G401 (cell line): Measurements from ENCODE around the gene SYNPO. TPM values are rescaled to one million over a fixed set of nuclear protein-coding genes. Genes with fewer than 3 reads are reported as not detected.
A peak's percentile ranks its signal among the peaks of the same experiment; 100 is the strongest.

Source experiments
- DNase-seq: peaks from one replicate; pipeline ENCODE4 v3.0.0-alpha.2; 2015; ENCODE audit warnings: low spot score
- in situ Hi-C: cut with HindIII; loops from 2 replicates; pipeline ENCODE4 v1.10.0; 2016; ENCODE audit warnings: low sequenced_read_pairs, mixed read lengths
- total RNA-seq: library from RNA; depleted of rRNA; stranded (reverse); fragments of >200 nt; shearing (Covaris generic); gene quantifications from 2 replicates; pipeline ENCODE4 v1.2.3, GENCODE V29; 2014

The SYNPO gene
- total RNA-seq, 1 experiment from 2014 or later = 3.6 TPM

DNA sequence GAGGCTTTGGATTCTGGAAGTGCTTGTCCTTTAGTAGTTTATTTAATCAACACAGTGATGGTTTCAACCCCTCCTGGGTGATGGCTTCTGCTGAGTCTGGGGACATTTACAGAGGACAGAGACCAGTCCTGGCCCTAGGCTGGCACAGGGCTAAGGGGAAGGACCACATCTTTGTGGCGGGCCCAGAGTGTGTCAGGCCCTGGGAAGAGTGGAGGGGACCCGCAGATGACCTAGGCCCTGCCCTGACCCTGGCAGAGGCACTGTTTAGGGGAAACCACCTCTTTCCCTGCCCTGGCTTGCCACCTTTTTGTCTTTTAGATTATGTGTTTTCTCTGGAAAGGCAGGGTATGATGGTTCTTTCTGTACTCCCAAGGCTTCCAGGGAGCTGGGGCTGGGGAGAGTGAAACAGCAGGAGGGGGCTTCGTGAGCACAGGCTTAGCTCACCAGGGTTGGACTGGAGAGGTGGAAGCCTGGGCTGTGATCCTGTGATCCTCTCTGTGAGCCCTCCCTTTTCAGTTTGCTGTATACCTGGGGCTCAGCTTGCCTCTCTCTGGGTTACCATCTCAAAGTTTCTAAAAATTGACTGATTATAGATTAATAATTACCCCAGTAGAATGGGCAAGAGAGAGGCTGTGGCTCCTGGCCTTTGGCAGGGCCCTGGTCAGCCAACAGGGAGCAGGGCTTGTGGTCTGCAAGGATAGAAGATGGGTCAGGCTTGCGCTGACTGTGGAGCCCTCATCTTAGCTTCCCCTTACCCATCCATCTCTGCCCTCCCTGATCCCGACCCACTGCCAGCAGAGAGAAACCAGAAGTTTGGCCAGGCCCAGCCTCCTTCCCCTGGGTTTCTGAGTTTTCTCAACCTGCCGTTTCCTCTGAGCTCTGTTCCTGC is 1.7 kb upstream of the SYNPO start:
- no peak for DNase-seq
- in situ Hi-C loops = no loop called here

DNA sequence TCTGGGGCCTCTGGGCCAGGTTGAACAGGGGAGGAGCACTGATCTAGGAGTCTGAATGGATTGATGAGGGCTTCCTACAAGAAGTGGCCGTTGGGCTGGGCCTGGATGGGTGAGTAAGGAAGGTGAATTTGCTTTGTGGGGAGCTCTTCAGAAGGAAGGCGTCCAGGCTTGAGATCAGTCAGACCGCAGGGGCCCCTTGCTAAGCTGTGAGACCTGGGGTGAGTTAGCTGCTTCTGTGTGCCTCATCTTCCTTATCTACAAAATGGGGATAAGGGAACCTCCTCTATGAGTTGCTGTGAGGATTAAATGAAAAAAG is 1.1 kb upstream of the SYNPO start:
- in situ Hi-C loops = no loop called here
- no peak for DNase-seq

DNA sequence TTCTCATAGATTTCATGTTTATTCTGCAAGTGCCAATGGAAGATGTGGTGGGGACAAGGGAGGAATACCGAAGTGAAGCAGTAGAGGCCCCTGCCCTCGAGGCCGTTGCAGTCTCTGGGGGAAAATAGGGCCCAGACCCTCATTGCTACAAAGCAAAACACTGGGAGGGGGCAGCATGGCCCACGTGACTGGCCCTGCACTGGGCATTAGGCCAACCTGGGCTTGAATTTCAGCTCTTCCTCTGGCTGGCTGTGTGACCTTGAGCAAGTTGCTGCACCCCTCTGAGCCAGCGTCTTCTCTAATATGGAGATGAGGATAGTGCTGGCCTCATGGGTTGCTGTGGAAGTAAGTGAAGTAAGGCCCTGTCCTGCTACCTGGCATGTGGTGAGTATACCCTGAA is 709 bp upstream of the SYNPO start:
- in situ Hi-C loops = no loop called here
- no peak for DNase-seq

DNA sequence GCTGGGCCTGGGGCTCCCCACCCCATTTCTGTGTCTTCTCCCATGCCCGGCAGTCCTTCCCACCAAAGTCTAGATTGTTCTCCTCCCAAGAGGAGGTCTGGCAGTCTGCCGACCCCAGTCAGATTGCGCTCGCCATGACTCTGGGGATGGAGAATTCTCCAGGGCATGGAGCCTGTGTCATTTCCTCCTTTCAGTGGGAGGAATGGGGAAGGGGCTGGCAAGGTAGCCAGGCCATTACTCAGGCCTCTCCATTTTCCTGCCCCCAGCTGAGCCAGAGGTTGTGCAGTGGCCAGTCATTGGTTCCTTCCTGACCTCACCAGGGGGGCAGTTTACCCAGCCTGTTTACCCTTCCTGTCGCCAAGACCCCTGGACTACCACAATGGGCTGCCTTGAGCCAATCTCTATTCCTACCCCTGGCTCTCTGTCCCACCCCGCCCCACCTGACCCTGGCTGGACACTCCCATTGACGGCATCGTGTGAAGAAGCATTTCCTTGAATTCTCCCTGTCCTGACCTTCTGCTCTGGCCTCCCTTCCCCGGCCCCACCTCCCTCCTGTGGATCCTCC is 628 bp downstream of the SYNPO start:
- in situ Hi-C loops = no loop called here
- no peak for DNase-seq

DNA sequence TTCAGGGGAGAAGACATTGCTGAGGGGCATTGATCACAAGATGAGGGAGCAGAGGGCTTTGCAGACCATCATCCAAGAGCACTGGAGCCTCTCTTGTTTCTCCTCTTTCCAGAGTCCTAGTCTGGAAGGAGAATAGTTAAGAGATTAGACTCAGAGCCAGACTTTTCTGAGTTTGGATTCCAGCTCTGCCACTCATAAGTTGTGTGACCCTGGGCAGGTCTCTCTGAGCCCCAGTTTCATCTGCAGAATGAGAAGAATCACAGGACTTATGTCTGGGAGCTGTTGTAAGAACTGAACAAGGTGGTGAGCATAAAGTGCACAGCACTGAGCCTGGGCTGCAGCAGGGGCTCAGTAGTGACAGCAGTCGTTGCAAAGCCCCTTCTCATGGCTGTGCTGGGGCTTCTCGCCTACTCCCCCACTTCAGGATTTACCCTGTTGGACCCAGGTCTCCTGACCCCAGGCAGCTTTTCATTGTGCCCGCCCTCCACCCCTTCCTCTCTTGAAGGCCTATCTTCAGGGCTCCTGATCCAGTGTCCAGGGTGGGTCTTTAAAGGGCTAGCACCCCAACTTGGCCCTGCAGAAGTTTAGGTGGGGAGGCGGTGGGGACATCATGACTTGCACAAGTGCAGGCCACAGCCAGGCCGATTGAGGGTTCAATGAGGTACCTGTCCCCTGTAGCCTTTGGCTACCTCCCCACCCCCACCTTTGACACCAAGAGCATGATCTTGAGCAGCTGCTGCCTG is 1.5 kb downstream of the SYNPO start:
- in situ Hi-C loops = no loop called here
- DNase-seq = no peak

DNA sequence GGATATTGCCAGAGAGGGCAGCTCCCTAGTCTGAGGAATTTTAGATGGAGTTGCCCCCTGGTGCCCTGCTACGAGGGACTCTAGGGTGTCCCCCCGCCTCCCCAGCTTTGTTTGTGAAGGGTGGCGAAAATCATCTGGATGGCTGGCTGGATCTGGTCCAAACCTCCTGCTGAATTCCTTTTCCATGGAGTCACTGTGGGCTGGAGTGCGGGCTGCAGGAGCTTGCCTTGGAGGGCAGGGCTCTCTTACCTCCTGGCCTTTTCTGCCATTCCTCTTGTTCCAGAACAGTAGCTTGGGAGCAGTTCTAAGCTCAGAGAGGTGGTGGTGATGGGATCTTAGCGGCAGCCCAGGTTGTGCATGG is 2.1 kb downstream of the SYNPO start:
- in situ Hi-C loops = no loop called here
- no peak for DNase-seq

DNA sequence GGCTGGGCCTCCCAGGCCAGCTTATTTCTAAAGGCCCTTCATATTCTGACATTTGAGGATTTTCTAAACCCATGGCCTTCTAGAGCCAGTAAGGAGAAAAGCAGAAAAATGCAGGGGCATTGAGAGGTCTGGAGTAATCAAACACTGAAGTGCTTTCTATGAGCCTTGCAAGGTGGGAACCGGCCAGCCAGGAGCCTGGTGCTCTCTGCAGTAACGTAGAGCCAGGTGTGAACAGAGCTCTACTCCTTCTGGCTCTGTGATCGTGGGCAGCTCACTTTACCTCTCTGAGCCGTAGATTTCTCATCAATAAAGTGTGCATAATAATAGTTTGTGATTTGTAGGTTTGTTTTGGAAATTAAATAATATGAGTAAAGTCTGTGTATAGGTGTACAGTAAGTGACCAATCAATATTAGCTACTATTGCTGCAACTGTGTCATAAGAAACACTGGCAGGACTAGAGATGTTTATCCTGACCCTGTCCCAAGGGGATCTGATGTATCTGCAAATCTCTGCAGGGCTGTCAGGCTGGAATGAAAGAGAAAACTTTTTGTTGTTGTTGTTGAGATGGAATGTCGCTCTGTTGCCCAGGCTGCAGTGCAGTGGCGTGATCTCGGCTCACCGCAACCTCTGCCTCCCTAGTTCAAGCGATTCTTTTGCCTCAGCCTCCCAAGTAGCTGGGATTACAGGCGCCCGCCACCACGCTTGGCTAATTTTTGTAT is 2.7 kb downstream of the SYNPO start:
- no peak for DNase-seq
- in situ Hi-C loops = no loop called here

DNA sequence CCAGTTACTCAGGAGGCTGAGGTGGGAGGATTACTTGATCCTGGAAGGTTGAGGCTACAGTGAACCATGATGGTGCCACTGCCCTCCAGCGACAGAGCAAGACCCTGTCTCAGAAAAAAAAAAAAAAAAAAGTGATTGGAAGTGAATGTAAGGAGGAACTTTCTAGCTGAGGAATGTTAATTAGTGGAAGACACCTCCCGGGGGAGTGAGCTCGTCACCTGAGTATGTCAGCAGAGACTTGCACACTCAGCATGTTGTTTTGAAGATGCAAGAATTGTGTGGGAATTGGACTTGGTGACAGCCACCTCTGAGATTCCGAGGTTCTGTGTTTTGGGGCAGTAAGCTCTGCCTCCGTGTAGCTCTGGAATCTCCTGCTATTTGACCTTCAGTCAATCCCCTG is 3.6 kb downstream of the SYNPO start:
- in situ Hi-C loops = no loop called here
- DNase-seq = no peak

DNA sequence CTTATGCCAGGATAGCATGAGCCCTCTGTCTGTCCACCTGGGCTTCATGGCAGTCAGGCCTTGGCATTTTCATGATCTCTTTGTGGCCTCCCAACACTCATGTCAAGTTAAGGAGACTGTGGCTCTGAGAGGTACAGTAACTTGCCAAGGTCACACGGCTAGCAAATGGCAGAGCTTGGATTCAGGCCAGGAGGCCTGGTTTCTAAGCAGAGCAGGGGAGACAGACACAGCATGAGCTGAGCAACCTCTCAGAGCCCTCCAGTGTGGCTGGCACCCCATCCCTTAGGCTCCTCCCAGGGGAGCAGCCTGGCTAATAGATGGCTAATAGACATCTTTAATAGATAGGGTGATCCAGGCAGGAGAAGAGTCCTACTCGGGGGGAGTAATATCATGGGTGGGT is 4.1 kb downstream of the SYNPO start:
- in situ Hi-C loops = no loop called here
- DNase-seq = no peak

DNA sequence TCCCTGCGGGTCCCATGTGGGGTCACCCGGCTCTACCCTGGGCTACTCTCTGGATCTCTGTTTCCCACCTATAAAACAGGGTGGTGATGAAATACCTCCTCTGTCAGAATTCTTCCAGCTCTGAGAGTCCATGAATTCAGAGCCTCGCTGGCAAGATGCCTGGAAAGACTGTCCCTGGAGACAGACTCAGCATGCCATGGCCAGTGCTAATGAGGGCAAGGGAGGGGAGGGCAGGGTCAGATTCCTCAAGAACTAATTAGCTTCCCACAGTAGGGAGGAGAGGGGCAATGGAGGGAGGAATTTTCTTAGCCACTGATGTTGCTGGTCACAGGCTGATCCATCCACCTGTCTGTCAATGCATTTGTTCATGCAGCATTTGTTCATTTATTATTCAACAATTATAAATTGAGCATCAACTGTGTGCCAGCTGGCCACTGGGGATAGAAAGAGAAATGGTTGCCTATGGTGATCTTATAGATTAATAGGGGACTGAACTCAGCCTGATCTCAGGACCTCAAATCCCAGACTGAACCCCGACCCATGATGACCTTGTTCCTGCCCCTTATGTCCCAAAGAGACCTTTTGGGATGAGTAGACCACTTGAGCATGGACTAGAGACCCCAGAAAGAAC is 4.7 kb downstream of the SYNPO start:
- DNase-seq = no peak
- in situ Hi-C loops = no loop called here

DNA sequence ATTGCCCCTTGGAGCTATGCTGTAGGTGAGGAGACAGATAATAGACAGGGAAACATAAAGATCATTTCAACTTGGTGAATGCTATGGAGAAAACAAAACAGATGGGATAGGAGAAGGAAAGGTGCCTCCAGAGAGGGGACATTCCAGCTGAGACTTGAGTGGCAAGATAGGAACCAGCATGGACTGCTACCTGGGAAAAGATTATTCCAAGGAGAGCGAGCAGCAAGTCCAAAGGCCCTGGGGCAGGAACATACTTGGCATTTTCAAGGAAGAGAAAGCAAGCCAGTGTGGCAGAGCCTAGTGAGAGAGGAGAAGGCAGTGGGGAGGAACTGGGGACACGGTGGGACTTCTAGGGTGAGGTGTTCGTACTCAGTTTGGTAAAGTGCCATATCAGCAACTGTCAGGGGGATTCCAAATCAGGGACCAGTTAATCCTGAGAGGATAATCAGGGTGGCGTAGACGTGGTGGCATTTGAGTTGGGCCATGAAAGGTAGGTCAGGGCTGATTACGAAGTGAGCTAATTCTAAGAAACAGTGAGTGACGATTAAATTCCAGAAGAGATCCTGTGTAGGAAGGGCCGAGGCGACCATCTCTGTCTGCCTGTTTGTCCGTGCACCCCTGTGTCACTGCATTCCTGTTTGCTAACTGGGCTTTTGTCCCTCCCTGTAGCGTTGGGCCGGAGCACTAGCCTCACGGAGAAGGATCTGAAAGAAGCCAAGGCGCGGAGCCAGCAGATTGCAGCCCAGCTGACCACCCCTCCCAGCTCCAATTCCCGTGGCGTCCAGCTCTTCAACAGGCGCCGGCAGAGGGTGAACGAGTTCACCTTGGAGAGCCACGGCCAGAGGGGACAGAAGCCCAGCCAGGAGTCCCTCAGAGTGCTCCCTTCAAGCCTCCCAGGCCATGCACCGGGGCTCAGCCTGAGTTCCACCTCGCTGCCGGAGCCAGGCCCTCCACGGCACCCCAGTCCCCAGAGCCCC is 7.1 kb downstream of the SYNPO start:
- in situ Hi-C loops = no loop called here

DNA sequence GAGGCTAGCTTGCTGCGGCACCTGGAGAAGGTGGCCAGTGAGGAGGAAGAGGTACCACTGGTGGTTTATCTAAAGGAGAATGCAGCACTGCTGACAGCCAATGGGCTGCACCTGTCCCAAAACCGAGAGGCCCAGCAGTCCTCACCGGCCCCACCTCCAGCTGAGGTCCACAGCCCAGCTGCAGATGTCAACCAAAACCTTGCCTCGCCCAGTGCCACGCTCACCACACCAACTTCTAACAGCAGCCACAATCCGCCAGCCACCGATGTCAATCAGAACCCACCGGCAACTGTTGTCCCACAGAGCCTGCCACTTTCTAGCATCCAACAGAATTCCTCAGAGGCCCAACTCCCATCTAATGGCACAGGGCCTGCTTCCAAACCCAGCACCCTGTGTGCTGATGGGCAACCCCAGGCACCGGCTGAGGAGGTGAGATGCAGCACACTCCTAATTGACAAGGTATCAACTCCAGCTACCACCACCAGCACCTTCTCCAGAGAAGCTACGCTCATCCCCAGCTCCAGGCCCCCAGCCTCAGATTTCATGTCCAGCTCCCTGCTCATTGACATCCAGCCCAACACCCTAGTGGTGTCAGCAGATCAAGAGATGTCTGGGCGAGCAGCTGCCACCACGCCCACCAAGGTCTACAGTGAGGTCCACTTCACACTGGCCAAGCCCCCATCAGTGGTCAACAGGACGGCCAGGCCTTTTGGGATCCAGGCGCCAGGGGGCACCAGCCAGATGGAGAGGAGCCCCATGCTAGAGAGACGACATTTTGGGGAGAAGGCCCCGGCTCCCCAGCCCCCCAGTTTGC is 8.0 kb downstream of the SYNPO start:
- DNase-seq = no peak
- in situ Hi-C loops = no loop called here

More for the DNA sequence above, 7.1 kb downstream of the SYNPO start:
- peak; percentile 58 for DNase-seq

DNA sequence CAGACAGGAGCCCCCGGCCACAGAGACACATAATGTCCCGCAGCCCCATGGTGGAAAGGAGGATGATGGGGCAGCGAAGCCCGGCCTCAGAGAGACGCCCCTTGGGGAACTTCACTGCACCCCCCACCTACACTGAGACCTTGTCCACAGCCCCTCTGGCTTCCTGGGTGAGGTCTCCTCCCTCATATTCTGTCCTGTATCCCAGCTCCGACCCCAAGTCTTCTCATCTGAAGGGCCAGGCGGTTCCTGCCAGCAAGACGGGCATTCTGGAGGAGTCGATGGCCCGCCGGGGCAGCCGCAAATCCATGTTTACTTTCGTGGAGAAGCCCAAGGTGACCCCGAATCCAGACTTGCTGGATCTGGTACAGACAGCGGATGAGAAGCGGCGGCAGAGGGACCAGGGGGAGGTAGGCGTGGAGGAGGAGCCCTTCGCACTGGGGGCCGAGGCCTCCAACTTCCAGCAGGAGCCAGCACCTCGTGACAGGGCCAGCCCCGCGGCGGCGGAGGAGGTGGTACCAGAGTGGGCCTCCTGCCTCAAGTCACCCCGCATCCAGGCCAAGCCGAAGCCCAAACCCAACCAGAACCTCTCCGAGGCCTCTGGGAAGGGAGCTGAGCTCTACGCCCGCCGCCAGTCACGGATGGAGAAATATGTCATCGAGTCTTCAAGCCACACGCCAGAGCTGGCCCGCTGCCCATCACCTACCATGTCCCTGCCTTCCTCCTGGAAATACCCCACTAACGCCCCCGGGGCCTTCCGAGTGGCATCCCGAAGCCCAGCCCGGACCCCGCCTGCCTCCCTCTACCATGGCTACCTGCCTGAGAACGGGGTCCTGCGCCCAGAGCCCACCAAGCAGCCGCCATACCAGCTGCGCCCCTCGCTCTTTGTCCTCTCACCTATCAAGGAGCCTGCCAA is 8.9 kb downstream of the SYNPO start:
- in situ Hi-C loops = no loop called here
- no peak for DNase-seq

DNA sequence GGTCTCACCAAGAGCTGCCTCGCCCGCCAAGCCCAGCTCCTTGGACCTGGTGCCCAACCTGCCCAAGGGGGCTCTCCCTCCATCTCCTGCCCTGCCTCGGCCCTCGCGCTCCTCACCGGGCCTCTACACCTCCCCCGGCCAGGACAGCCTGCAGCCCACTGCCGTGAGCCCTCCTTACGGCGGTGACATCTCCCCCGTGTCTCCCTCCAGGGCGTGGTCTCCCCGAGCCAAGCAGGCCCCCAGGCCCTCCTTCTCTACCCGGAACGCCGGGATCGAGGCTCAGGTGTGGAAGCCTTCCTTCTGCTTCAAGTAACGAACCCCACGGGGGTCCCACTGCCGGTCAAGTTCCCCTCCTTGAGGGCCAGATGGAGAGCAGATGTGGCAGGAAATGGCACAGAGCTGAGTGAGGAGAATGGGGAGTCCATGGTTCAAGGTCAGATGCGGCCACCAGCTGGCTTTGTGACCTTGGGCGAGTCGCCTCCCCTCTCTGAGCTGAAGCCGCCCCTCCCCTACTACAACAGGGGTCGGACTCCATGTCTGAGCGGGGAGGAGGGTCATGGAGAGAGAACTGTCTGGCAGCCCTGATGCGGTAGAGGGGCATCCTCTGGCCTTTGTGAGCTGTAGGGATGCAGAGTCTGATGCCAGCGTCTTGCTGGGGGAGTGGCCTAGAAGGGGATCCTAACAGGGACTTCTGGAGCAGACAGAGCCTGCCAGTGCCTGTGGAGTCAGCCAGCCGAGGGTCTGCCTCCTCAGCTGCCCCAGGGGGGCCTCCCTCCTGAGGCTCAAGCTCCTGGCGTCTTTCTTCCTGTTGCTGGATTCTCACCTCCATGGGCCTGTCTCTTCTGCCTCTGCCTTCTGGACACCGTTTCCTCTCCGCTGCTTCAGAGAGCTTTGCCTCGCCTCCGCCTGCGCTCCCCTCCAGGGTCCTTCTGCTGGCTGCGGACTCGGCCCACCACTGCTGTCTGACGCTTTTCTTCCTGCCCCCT is 9.9 kb downstream of the SYNPO start:
- in situ Hi-C loops = no loop called here
- no peak for DNase-seq

DNA sequence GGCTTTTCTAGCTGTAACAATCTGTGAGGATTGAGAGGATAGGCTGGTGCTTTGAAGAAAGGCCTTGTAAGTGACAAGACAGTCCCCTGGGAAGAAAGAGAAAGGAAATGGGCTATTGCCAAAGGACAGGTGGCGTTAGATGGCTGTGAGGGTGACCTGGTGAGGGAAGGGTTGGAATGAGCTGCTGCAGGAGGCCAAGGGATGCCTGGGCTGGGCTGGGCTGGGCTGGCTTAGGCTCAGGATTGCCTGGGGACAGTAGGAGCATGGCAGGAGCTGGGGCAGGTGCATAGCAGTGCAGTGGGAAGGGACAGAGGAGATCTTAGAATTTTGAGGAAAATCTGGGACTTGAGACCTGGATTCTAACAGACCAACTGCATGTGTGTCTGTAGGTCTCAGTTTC is 10.9 kb downstream of the SYNPO start:
- in situ Hi-C loops = no loop called here
- no peak for DNase-seq
